ENCODE measurements around the gene RAF1. TPM values are rescaled to one million over a fixed set of nuclear protein-coding genes. Genes with fewer than 3 reads are reported as not detected.

Gene RAF1
- total and polyA plus RNA-seq, 2 of the 13 experiments (the other 11 are each of a cell fraction or from before 2014, with no cell fraction given), result 72.2 to 91.4 TPM

DNA sequence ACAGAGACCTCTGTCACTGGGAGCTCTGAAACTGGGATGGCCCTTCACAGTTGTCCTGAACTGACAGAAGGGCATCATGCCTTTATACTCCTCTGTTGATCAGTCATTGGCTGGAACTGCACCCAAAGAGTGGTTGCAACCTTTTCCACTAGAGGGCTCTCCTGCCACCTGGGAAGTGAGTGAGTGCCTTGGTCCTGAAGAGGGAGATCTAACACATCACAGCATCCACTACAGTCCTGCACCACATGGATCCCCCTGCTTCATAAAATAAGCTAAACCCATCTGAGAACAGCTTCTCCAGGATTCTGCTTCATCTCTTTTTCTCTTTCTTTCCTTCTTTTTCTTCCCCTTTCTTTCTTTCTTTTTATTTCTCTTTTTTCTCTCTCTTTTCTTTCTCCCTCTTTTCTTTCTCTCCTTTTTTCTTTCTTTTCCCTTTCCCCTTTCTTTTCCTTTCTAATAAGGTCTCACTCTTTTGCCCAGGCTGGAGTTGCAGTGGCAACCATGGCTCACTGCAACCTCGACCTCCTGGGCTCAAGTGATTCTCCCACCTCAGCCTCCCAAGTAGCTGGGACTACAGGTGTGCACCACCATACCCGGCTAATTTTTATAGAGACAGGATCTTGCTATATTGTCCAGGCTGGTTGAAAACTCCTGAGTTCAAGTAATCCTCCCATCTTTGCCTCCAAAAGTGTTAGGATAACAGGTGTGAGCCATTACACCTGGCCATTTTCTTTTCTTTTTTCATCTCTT lies 42.8 kb upstream of the RAF1 start (continued):
- TF ChIP-seq ZNF75D (CRISPR knock-in tag; IDR thresholded peaks at IDR 0.05; ENCODE audit: borderline replicate concordance) (no peak), ZNF776 (CRISPR knock-in tag; IDR thresholded peaks at IDR 0.05) (no peak), MTF1 (CRISPR knock-in tag; IDR thresholded peaks at IDR 0.05) (no peak), ZMAT3 (CRISPR knock-in tag; conservative IDR thresholded peaks at IDR 0.05) (no peak), SALL1 (CRISPR knock-in tag; IDR thresholded peaks at IDR 0.05) (0 out of 2 replicates have a peak, but pooled peaks have one; percentile 29), ZMYM3 (CRISPR knock-in tag; IDR thresholded peaks at IDR 0.05) (no peak), ETV5 (CRISPR knock-in tag; IDR thresholded peaks at IDR 0.05; ENCODE audit: borderline replicate concordance) (no peak), SP1 (IDR thresholded peaks at IDR 0.05) (no peak), SP1 (CRISPR knock-in tag; IDR thresholded peaks at IDR 0.05) (no peak), REL (CRISPR knock-in tag; conservative IDR thresholded peaks at IDR 0.05) (no peak), ZBTB1 (CRISPR knock-in tag; IDR thresholded peaks at IDR 0.05; ENCODE audit: borderline replicate concordance) (no peak), ZNF616 (CRISPR knock-in tag; IDR thresholded peaks at IDR 0.05; ENCODE audit: low read depth) (no peak), ZNF781 (CRISPR knock-in tag; IDR thresholded peaks at IDR 0.05; ENCODE audit: borderline replicate concordance, not compliant biosample characterization) (no peak)
- TF ChIP-seq, protein P1, sequence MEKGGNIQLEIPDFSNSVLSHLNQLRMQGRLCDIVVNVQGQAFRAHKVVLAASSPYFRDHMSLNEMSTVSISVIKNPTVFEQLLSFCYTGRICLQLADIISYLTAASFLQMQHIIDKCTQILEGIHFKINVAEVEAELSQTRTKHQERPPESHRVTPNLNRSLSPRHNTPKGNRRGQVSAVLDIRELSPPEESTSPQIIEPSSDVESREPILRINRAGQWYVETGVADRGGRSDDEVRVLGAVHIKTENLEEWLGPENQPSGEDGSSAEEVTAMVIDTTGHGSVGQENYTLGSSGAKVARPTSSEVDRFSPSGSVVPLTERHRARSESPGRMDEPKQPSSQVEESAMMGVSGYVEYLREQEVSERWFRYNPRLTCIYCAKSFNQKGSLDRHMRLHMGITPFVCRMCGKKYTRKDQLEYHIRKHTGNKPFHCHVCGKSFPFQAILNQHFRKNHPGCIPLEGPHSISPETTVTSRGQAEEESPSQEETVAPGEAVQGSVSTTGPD (CRISPR knock-in tag; IDR thresholded peaks at IDR 0.05), result no peak
